ENCODE results near the gene ABHD12B.
"Not testable (repeated sequence)": the region's sequence is repeated elsewhere in the genome, so short reads cannot be mapped to it uniquely, and the experiment has no call there.

The ABHD12B gene

DNA sequence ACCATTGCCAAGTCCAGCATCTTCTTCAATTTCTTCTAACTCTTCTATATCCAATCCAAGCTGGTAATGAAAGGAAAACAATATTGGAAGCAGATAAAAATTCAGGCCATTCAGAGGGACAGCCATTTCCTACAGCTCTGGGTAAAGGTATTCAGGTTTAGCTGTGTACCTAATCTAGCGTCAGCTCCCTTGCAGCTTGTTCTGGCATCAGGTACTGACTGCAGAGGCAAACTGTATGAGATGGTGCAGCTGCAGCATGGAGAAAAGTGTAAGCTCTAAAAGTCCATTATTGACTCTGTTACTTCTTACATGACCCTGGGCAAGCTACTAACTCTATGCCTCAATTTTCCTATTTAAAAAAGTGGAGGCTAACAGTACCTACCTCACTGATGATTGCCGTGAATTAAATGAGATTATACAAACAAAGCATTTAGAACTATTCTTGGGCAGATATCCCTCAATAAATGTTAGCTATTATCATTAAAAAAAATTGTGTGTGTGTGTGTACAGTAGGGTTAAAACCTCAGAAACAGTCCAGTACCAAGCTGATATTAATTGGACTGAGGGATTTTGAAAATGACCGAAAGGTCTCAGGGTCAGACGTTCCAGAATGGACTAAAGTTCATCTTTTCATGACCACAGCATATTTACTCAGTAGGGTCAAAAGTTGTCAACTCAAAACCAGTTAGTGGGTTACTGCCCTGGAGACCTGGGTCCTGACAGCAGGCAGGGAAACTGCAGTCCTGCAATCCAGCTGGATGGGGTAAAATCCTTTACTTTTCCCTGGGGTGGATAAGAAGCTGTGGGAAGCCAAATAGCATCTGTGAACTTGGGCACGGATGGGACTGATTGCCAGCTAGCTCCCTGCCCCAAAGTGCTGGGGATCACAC, 63.5 kb downstream of the ABHD12B start:
- DNase-seq (ENCODE audit: low read depth in 2 of 2) = no peak
- H3K4me3 ChIP-seq (replicated peaks in 1 of 2; ENCODE audit: low read depth in 2 of 2, low read length in 2 of 2) = no peak overlapping the region
- no peak for TF ChIP-seq CTCF (IDR thresholded peaks at IDR 0.05; ENCODE audit: low read depth, low read length)

GRCh38 chr14:50936016-50936340, 64.1 kb downstream of the ABHD12B start:
- TF ChIP-seq CTCF (IDR thresholded peaks at IDR 0.05; ENCODE audit: low read depth, low read length) = no peak
- no peak for DNase-seq (ENCODE audit: low read depth in 2 of 2)
- no peak overlapping the region for H3K4me3 ChIP-seq (replicated peaks in 1 of 2; ENCODE audit: low read depth in 2 of 2, low read length in 2 of 2)

DNA sequence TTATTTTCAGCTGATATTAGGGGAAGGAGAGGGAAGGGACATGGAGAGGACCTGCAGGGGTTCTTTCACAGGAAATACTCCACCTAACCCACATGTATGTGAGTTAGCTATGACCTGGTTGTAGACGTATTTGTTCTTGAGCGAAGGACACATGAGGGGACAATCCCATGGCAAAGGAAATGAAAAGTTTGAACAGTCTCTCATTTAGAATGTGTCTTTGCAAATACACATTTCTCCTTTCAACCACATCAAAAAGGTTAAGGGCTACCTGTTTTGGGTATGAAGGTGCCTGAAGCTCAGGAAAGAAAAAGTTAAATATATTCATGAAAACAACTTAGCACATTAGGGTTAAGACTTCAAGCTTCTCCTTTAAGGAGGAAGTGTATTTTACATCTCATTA, 65.0 kb downstream of the ABHD12B start:
- TF ChIP-seq CTCF (IDR thresholded peaks at IDR 0.05; ENCODE audit: low read depth, low read length) = no peak
- no peak for DNase-seq (ENCODE audit: low read depth in 2 of 2)
- no peak overlapping the region for H3K4me3 ChIP-seq (replicated peaks in 1 of 2; ENCODE audit: low read depth in 2 of 2, low read length in 2 of 2)

DNA sequence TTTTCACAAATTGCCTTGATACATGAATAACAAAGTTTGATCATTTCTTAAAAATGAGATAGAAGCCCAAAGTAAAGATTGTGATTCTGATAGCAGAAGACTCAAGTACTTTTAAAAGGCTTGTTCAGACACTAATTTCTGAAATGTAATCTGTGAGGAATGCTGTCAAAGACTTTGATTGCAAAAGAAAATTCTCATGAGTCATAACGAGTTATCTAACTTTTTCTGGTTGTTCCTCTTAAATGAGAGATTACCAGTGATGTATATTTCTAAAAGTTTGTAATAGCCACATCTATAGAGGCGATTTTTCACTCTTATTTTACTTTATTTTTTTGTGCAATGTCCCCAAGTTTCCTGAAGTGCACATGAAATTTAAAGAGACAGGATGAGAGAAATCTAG, 65.5 kb downstream of the ABHD12B start:
- DNase-seq (ENCODE audit: low read depth in 2 of 2) = peak; percentile 53 to 69
- TF ChIP-seq CTCF (IDR thresholded peaks at IDR 0.05; ENCODE audit: low read depth, low read length) = no peak
- H3K4me3 ChIP-seq (replicated peaks in 1 of 2; ENCODE audit: low read depth in 2 of 2, low read length in 2 of 2) = no peak overlapping the region

DNA sequence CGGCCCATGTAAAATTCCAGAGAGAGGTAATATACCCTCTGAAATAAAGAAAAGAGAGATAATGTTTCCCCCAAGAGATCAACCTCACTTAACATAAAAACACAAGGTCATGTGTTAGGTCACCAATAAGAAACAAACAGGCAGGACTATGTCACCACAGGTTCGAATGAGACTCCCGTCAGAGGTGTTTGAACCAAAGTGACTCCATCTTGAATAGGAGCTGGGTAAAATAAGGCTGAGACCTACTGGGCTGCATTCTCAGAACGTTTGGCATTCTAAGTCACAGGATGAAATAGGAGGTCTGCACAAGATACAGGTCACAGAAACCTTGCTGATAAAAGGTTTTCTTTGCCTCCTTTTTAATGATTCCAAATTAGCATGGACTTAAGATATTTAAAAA, 65.9 kb downstream of the ABHD12B start:
- no peak for DNase-seq (ENCODE audit: low read depth in 2 of 2)
- TF ChIP-seq CTCF (IDR thresholded peaks at IDR 0.05; ENCODE audit: low read depth, low read length) = no peak
- H3K4me3 ChIP-seq (replicated peaks in 1 of 2; ENCODE audit: low read depth in 2 of 2, low read length in 2 of 2) = no peak overlapping the region

- H3K4me3 ChIP-seq (replicated peaks in 1 of 2; ENCODE audit: low read depth in 2 of 2, low read length in 2 of 2) = no peak overlapping the region
Measured at GRCh38 chr14:50941151-50941550, 69.3 kb downstream of the ABHD12B start.

GRCh38 chr14:50941638-50942037, 69.8 kb downstream of the ABHD12B start:
- DNase-seq (ENCODE audit: low read depth in 2 of 2); H3K4me3 ChIP-seq (replicated peaks in 1 of 2; ENCODE audit: low read depth in 2 of 2, low read length in 2 of 2): not testable (repeated sequence)

More at GRCh38 chr14:50941151-50941550, 69.3 kb downstream of the ABHD12B start:
- no peak for TF ChIP-seq CTCF (IDR thresholded peaks at IDR 0.05; ENCODE audit: low read depth, low read length)
- no peak for DNase-seq (ENCODE audit: low read depth in 2 of 2)
